Stimulated activated CD4-positive, alpha-beta T cell treated with anti-CD3 and anti-CD28 coated beads, Interleukin-4, amount 100 ng/mL, for 4 hours (primary cell): ENCODE results near the gene C15orf40.
"Not testable (repeated sequence)": the region's sequence is repeated elsewhere in the genome, so short reads cannot be mapped to it uniquely, and the experiment has no call there.

Experiments used
- DNase-seq, 2 experiments: peaks; one replicate each; pipeline ENCODE4 v3.0.0-alpha.2; 2020

Gene C15orf40

DNA sequence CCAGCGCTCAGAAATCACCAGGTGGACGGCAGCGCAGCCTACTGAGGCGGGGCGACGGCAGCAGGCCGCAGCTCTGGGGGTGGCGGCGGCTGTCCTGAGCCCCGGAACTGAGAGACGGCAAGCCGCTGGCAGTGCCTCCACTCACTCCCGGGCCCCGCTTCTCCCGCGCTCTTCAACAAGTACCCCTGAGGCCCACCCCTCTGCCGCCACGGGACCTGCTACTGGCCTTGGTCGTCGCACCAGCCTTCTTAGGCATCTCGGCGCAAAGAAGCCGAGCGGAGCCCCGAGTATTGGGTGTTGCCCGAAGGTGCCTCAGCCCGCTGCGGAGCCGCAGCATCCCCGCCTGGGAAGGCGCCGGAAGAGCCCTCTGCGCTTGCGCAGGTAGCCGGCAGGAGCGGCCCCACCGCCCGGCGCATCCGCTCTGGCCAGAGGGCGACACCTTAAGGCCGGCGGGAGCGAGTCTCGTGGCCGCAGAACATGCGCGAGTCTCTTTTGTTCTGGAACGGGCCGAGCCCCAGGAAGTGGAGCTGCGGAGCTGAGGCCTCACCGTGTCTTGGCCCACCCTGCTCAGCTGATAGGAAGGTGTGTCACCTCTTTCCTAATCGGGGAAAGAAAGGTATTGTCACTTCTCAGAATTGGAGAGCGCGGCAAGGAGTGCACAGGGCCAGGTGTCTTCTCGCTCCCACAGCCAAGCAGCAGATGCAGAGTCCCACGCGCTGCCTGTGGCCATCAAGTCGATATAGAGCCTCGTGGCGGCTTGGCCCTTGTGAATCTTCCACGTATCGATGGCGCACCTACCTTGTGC is at the start of gene C15orf40:
Gene C15orf40, minus strand, starts transcription at position 369 of the 805 bp plus-strand sequence. Its CDS starts 32 bp downstream, at position 337.
- DNase-seq, result peak; percentile 84 to 85

- no peak for DNase-seq
Measured at GRCh38 chr15:83057696-83058376, 46.4 kb upstream of the C15orf40 start.

- DNase-seq, result no peak
Measured at GRCh38 chr15:83057002-83057401, 45.6 kb upstream of the C15orf40 start.

DNA sequence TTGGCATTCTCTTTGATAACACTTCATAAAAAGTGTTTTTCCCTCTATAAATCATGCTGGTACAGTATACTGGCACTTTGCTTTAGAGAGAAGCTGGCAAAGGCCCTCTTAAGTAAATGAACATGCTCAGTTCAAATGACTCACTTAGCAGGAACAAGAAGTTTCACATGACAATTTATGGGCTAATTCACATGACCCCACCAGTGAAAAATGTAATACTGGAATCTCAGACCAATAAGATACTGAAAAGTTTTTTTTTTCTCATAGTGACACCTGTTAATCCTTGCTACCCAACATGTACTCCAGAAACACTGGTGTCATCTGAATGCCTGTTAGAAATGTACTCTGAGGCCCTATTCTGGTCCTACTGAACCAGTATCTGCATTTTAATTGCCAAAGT is 41.7 kb upstream of the C15orf40 start:
- no peak for DNase-seq

- DNase-seq, result no peak
Measured at GRCh38 chr15:83046558-83047127, 35.2 kb upstream of the C15orf40 start.

GRCh38 chr15:83044156-83044555 is 32.7 kb upstream of the C15orf40 start:
- DNase-seq, result no peak

GRCh38 chr15:83039206-83039605 is 27.8 kb upstream of the C15orf40 start:
- no peak for DNase-seq

- no peak for DNase-seq
Measured at GRCh38 chr15:83036253-83036652, 24.8 kb upstream of the C15orf40 start.

- not testable (repeated sequence) for DNase-seq
Measured at GRCh38 chr15:83031234-83031633, 19.8 kb upstream of the C15orf40 start.

DNA sequence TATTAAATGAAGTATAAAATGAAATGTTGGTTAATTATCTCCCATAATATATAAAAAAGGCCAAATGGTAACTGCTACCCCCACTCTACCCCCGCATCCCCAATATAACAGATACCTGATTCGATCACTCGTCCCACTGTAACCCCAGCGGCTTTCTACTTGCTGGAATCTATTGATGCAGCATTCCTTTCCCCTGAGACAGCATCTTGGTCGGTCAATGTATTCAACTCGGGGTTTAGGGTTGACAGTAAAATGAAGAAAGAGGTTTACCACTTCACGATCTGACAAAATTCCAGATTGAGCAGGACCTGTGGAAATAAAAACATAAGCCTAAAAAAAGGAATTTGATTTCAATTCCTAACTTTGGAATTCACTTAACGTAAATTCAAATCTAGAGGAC is 18.6 kb upstream of the C15orf40 start:
- DNase-seq, result no peak

DNA sequence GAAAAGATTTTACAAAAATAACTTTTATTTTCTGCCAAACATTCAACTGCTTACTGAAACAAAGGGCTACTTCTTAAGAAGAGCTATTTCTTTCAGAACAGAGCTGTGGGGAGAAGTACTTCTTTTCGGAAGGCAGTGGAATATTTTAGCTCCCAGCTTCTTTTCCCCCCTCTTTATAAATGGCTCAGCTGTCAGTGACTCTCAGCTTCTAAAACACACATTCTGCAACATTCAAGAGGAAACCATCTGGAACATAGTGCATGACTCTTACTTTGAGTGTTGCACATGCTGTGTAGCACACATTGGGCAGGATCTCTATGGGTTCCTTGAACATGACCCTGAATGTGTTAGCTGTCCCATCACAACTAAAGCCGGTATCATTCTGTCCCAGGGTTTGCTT is 7.0 kb upstream of the C15orf40 start:
- no peak for DNase-seq

DNA sequence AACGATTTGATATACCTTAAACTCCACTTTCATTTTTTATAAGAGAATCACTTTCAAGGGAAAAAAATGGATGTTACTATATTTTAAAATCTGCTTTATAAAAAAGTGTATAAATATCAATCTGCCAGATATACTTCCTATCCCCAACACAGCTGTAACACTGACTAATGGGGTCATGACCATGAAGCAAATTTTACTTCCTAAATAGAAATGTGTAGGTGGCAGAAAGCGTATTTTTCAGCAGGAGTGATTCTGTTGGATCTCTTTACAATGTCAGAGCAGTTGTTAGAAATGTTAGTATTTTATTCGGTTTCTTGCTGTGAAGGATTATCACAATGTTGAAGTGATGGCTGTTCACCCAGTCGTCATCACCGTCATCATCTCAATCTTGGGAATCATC is 5.5 kb upstream of the C15orf40 start:
- DNase-seq, result no peak

- DNase-seq, result no peak
Measured at GRCh38 chr15:83015361-83015760, 3.9 kb upstream of the C15orf40 start.

DNA sequence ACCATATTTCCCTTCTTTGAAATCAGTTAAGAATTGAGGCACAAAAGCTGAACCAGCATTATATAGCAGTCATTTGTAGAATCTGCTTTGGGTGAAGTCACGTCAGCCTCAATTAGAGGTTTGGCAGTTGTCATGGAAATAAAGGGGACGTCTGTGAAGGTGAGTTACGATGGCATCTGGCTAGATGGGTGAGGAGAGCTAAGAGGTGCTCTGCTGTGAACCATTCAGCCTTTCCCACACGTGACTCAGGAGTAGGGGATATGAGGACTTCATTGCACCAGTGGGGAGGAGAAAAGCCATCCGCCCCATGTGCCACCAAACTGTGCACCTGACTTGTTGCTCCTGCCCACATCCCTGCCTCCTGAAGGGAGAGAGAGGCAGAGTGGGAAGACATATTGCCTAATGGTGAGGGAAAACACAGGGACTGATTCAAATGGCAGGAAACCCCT is 2.8 kb upstream of the C15orf40 start:
- DNase-seq, result no peak

GRCh38 chr15:83012636-83013035 is 1.2 kb upstream of the C15orf40 start:
- no peak for DNase-seq

- DNase-seq, result no peak
Measured at GRCh38 chr15:83012076-83012426, 612 bp upstream of the C15orf40 start.

DNA sequence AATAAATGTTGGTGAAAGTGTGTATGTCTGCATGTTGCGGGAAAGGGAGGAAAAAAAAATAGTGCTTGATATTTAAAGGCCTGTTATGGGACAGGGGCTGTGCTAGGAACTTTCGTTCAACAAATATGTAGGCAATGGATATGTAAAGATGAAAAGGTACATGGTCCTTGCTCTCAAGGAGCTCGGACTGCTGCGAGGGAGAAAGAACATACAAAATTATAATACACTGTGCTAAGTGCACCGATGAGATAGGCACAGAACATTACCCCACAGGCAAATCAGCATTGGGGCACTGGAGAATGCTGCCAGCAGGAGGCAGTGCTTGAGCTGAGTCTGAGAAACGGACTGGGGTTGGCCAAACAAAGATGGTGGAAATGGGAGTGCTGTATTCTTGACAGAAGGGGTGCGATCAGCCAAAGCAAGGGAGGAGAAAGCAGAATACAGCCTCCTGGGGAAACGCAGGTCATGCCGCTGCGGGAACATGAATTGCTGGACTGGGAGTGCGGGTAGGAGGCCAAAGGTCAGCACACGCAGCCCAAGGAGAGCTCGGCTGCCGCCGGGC is 649 bp downstream of the C15orf40 start:
- peak; percentile 71 to 75 for DNase-seq

DNA sequence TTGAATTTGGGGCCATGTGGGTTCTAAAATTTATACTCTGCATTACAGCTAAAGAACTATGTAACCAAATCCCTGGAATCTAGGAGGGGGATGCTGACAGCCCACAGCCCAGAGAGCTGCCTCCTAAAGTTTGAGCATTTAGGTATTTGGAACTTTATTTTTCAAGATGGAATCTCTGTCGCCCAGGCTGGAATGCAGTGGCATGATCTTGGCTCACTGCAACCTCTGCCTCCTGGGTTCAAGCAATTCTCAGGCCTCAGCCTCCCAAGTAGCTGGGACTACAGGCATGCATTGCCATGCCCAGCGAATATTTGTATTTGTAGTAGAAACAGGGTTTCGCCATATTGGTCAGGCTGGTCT is 10.8 kb downstream of the C15orf40 start:
- not testable (repeated sequence) for DNase-seq

DNA sequence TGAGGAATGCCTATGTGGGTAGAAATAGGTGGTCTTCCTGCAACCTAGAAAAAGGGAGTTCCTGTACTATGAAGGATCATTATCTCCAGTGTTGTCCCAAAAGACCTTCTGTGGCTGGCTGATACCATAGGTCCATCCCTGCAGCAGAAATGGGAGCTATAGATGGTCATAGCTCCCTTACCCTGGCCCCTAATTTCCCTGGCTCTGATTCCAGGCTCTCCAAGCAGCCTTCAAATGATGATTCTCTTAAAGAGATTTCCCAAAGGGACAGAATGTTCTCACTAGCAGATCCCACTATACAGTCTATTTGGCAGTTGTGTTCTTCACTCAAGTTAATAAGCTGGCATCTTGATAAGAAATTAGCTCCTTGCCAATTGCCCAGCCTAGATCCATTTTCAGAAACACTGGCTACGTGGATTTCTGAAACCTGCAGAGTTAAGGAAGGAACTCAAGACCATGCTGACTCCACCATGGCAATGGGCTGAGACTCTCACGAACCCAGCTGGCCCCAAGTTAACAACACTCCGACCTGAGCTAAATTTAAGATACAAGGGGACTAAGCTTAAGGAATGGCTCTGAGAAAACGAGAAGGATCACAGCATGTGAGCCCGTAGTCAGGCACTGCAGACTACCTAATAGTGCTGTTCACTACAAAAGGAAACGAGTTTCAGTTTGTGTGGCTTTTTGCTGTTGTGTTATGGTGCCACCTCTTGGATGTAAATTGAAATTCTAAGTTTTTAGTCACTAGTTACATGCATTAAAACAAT is 11.4 kb downstream of the C15orf40 start:
- DNase-seq, result peak in 1 of 2 experiments; percentile 9

GRCh38 chr15:82999426-82999825 is 12.0 kb downstream of the C15orf40 start:
- DNase-seq, result no peak

GRCh38 chr15:82995938-82996337 is 15.5 kb downstream of the C15orf40 start:
- no peak for DNase-seq

- no peak for DNase-seq
Measured at GRCh38 chr15:82995076-82995475, 16.4 kb downstream of the C15orf40 start.

- DNase-seq, result no peak
Measured at GRCh38 chr15:82993144-82993543, 18.3 kb downstream of the C15orf40 start.
